ES-I3 (cell line): ENCODE data around the gene UBASH3A.

ENCODE experiments used
- H3K36me3 ChIP-seq: 2 replicates; pipeline ENCODE4 v1.6.1; 2013; ENCODE audit warnings: mild to moderate bottlenecking, low read length, control low read depth, moderate library complexity; ENCODE audit not compliant: insufficient read depth
- H3K4me1 ChIP-seq: 2 replicates; pipeline ENCODE4 v1.6.1; 2013; ENCODE audit warnings: mild to moderate bottlenecking, control low read depth, low read length; ENCODE audit not compliant: insufficient read depth
- H3K9ac ChIP-seq: 2 replicates; pipeline ENCODE4 v1.6.1; 2013; ENCODE audit warnings: low read depth, mild to moderate bottlenecking, low read length, moderate library complexity
- H3K9me3 ChIP-seq: 2 replicates; pipeline ENCODE4 v1.6.1; 2013; ENCODE audit warnings: mild to moderate bottlenecking, low read length, moderate library complexity; ENCODE audit not compliant: control insufficient read depth, insufficient read depth

UBASH3A gene

GRCh38 chr21:42403611-42404231 lies at the start of gene UBASH3A:
Gene UBASH3A, plus strand, starts transcription at chr21:42403902. Its CDS starts 44 bp downstream, at chr21:42403946.
- H3K9me3 ChIP-seq: peaks cover 5% of the 10 kb centered on the region
- no peak within 1 kb of the TSS for H3K9ac ChIP-seq
- H3K4me1 ChIP-seq: peaks cover under 1% of the 10 kb centered on the region; the same call in 1 of the 2 replicates
- H3K36me3 ChIP-seq: no peaks in the 10 kb centered on the region

GRCh38 chr21:42356046-42356445 lies 47.7 kb upstream of the UBASH3A start:
- H3K9ac ChIP-seq: no peak overlapping the region
- peaks cover 2% of the 10 kb centered on the region; the same call in 1 of the 2 replicates for H3K9me3 ChIP-seq
- H3K4me1 ChIP-seq: no peaks in the 10 kb centered on the region
- no peaks in the 10 kb centered on the region for H3K36me3 ChIP-seq

GRCh38 chr21:42356650-42357049 lies 47.1 kb upstream of the UBASH3A start:
- Histone ChIP-seq H3K36me3 (no peaks in the 10 kb centered on the region), H3K4me1 (no peaks in the 10 kb centered on the region), H3K9ac (no peak overlapping the region), H3K9me3 (peaks cover 2% of the 10 kb centered on the region; the same call in 1 of the 2 replicates)

- peaks cover 2% of the 10 kb centered on the region; the same call in 1 of the 2 replicates for H3K9me3 ChIP-seq
Observed at GRCh38 chr21:42357307-42357706, 46.4 kb upstream of the UBASH3A start.

GRCh38 chr21:42358261-42358660 lies 45.4 kb upstream of the UBASH3A start:
- Histone ChIP-seq H3K4me1 (no peaks in the 10 kb centered on the region), H3K9ac (no peak overlapping the region), H3K36me3 (no peaks in the 10 kb centered on the region), H3K9me3 (peaks cover 2% of the 10 kb centered on the region; the same call in 1 of the 2 replicates)

More at GRCh38 chr21:42357307-42357706, 46.4 kb upstream of the UBASH3A start:
- Histone ChIP-seq H3K36me3 (no peaks in the 10 kb centered on the region), H3K9ac (no peak overlapping the region), H3K4me1 (no peaks in the 10 kb centered on the region)

GRCh38 chr21:42358937-42359336 lies 44.8 kb upstream of the UBASH3A start:
- Histone ChIP-seq H3K4me1 (no peaks in the 10 kb centered on the region), H3K36me3 (no peaks in the 10 kb centered on the region), H3K9ac (no peak overlapping the region), H3K9me3 (peaks cover 2% of the 10 kb centered on the region; the same call in 1 of the 2 replicates)

GRCh38 chr21:42360317-42360716 lies 43.4 kb upstream of the UBASH3A start:
- H3K4me1 ChIP-seq: no peaks in the 10 kb centered on the region
- H3K9me3 ChIP-seq: peaks cover 2% of the 10 kb centered on the region; the same call in 1 of the 2 replicates
- no peak overlapping the region for H3K9ac ChIP-seq
- H3K36me3 ChIP-seq: no peaks in the 10 kb centered on the region

- no peak overlapping the region for H3K9ac ChIP-seq
- H3K4me1 ChIP-seq: no peaks in the 10 kb centered on the region
- H3K36me3 ChIP-seq: no peaks in the 10 kb centered on the region
- peaks cover 2% of the 10 kb centered on the region; the same call in 1 of the 2 replicates for H3K9me3 ChIP-seq
Observed at GRCh38 chr21:42361286-42361685, 42.4 kb upstream of the UBASH3A start.

GRCh38 chr21:42362198-42362597 lies 41.5 kb upstream of the UBASH3A start:
- H3K9ac ChIP-seq: no peak overlapping the region
- no peaks in the 10 kb centered on the region for H3K36me3 ChIP-seq
- no peaks in the 10 kb centered on the region; the same call in 1 of the 2 replicates for H3K9me3 ChIP-seq
- no peaks in the 10 kb centered on the region for H3K4me1 ChIP-seq

- Histone ChIP-seq H3K4me1 (no peaks in the 10 kb centered on the region), H3K9me3 (no peaks in the 10 kb centered on the region; the same call in 1 of the 2 replicates), H3K36me3 (no peaks in the 10 kb centered on the region), H3K9ac (no peak overlapping the region)
Observed at GRCh38 chr21:42362700-42363099, 41.0 kb upstream of the UBASH3A start.

- H3K9me3 ChIP-seq: no peaks in the 10 kb centered on the region; the same call in 1 of the 2 replicates
- H3K36me3 ChIP-seq: no peaks in the 10 kb centered on the region
- no peaks in the 10 kb centered on the region for H3K4me1 ChIP-seq
- no peak overlapping the region for H3K9ac ChIP-seq
Observed at GRCh38 chr21:42363312-42363711, 40.4 kb upstream of the UBASH3A start.

GRCh38 chr21:42364304-42364865 lies 39.3 kb upstream of the UBASH3A start:
- Histone ChIP-seq H3K4me1 (no peaks in the 10 kb centered on the region), H3K9me3 (no peaks in the 10 kb centered on the region; the same call in 1 of the 2 replicates), H3K9ac (no peak overlapping the region)

GRCh38 chr21:42365770-42366169 lies 37.9 kb upstream of the UBASH3A start:
- Histone ChIP-seq H3K4me1 (no peaks in the 10 kb centered on the region), H3K36me3 (no peaks in the 10 kb centered on the region), H3K9me3 (no peaks in the 10 kb centered on the region), H3K9ac (no peak overlapping the region)

More at GRCh38 chr21:42364304-42364865, 39.3 kb upstream of the UBASH3A start:
- H3K36me3 ChIP-seq: no peaks in the 10 kb centered on the region

- H3K4me1 ChIP-seq: no peaks in the 10 kb centered on the region
- no peak within 1 kb of the TSS for H3K9ac ChIP-seq
- H3K36me3 ChIP-seq: no peaks in the 10 kb centered on the region
- H3K9me3 ChIP-seq: no peaks in the 10 kb centered on the region
Observed at GRCh38 chr21:42366292-42367010, 37.3 kb upstream of the UBASH3A start, which contains the start of gene TFF1. Gene TFF1, minus strand, starts transcription at chr21:42366535. Its CDS starts 40 bp downstream, at chr21:42366495.
